ENCODE results near the gene MAEA.

Gene MAEA

GRCh38 chr4:1310031-1310795 is 20.5 kb downstream of the MAEA start:
- H3K27ac ChIP-seq (ENCODE audit: low read length) = no peak overlapping the region
- no peak overlapping the region for H2AFZ ChIP-seq (ENCODE audit: low read depth, low read length)
- no peak for TF ChIP-seq CTCF (IDR thresholded peaks at IDR 0.05; ENCODE audit: borderline replicate concordance, extremely low read depth, low read length, poor library complexity, severe bottlenecking)
- no peak for TF ChIP-seq EZH2 (IDR thresholded peaks at IDR 0.05; ENCODE audit: borderline replicate concordance, low read depth, low read length, severe bottlenecking)
- H3K4me3 ChIP-seq (ENCODE audit: low read depth in 1 of 2, low read length in 2 of 2) = no peak overlapping the region
- no peaks in the 10 kb centered on the region for H3K4me1 ChIP-seq (ENCODE audit: insufficient read depth, low read length)
- no peaks in the 10 kb centered on the region for H3K27me3 ChIP-seq (ENCODE audit: insufficient read depth, low read length, poor library complexity)
- DNase-seq (no peak), ATAC-seq (ENCODE audit: insufficient read depth, low read depth) (no peak)
- H3K4me2 ChIP-seq (ENCODE audit: insufficient read depth, low read length) = no peak overlapping the region
- peaks cover 62% of the 10 kb centered on the region for H3K36me3 ChIP-seq (ENCODE audit: insufficient read depth, low read length)
- H4K20me1 ChIP-seq (ENCODE audit: insufficient read depth, low read length) = peaks cover 77% of the 10 kb centered on the region
- H3K9ac ChIP-seq (ENCODE audit: low read depth, low read length) = no peak overlapping the region
- no peaks in the 10 kb centered on the region for H3K9me3 ChIP-seq (ENCODE audit: insufficient read depth, low read length, severe bottlenecking)
- H3K79me2 ChIP-seq (ENCODE audit: insufficient read depth, low read length) = peaks cover 84% of the 10 kb centered on the region

GRCh38 chr4:1310796-1311631 is 21.3 kb downstream of the MAEA start:
- Histone ChIP-seq H3K4me1 (ENCODE audit: insufficient read depth, low read length) (no peaks in the 10 kb centered on the region), H3K36me3 (ENCODE audit: insufficient read depth, low read length) (peaks cover 60% of the 10 kb centered on the region), H3K79me2 (ENCODE audit: insufficient read depth, low read length) (peaks cover 79% of the 10 kb centered on the region), H4K20me1 (ENCODE audit: insufficient read depth, low read length) (peaks cover 74% of the 10 kb centered on the region), H3K4me2 (ENCODE audit: insufficient read depth, low read length) (no peak overlapping the region), H3K27me3 (ENCODE audit: insufficient read depth, low read length, poor library complexity) (no peaks in the 10 kb centered on the region), H3K27ac (ENCODE audit: low read length) (no peak overlapping the region), H3K9ac (ENCODE audit: low read depth, low read length) (no peak overlapping the region), H3K4me3 (ENCODE audit: low read depth in 1 of 2, low read length in 2 of 2) (no peak overlapping the region), H3K9me3 (ENCODE audit: insufficient read depth, low read length, severe bottlenecking) (no peaks in the 10 kb centered on the region), H2AFZ (ENCODE audit: low read depth, low read length) (no peak overlapping the region)
- DNase-seq (no peak), ATAC-seq (ENCODE audit: insufficient read depth, low read depth) (no peak)
- TF ChIP-seq EZH2 (IDR thresholded peaks at IDR 0.05; ENCODE audit: borderline replicate concordance, low read depth, low read length, severe bottlenecking) (no peak), CTCF (IDR thresholded peaks at IDR 0.05; ENCODE audit: borderline replicate concordance, extremely low read depth, low read length, poor library complexity, severe bottlenecking) (no peak)

- H3K36me3 ChIP-seq (ENCODE audit: insufficient read depth, low read length) = peaks cover 66% of the 10 kb centered on the region
- no peak overlapping the region for H3K9ac ChIP-seq (ENCODE audit: low read depth, low read length)
- ATAC-seq (ENCODE audit: insufficient read depth, low read depth) (no peak), DNase-seq (no peak)
- peaks cover 66% of the 10 kb centered on the region for H3K79me2 ChIP-seq (ENCODE audit: insufficient read depth, low read length)
- no peak overlapping the region for H3K4me2 ChIP-seq (ENCODE audit: insufficient read depth, low read length)
- H4K20me1 ChIP-seq (ENCODE audit: insufficient read depth, low read length) = peaks cover 70% of the 10 kb centered on the region
- H3K4me3 ChIP-seq (ENCODE audit: low read depth in 1 of 2, low read length in 2 of 2) = no peak overlapping the region
- no peak overlapping the region for H3K27ac ChIP-seq (ENCODE audit: low read length)
- TF ChIP-seq EZH2 (IDR thresholded peaks at IDR 0.05; ENCODE audit: borderline replicate concordance, low read depth, low read length, severe bottlenecking) (no peak), CTCF (IDR thresholded peaks at IDR 0.05; ENCODE audit: borderline replicate concordance, extremely low read depth, low read length, poor library complexity, severe bottlenecking) (no peak)
- no peaks in the 10 kb centered on the region for H3K27me3 ChIP-seq (ENCODE audit: insufficient read depth, low read length, poor library complexity)
- no peaks in the 10 kb centered on the region for H3K9me3 ChIP-seq (ENCODE audit: insufficient read depth, low read length, severe bottlenecking)
- H2AFZ ChIP-seq (ENCODE audit: low read depth, low read length) = no peak overlapping the region
- H3K4me1 ChIP-seq (ENCODE audit: insufficient read depth, low read length) = no peaks in the 10 kb centered on the region
These were observed 23.3 kb downstream of the MAEA start for GRCh38 chr4:1312821-1313640.
